Measurements from ENCODE around the gene CLCF1. TPM values are rescaled to one million over a fixed set of nuclear protein-coding genes. Genes with fewer than 3 reads are reported as not detected.

The CLCF1 gene
- total RNA-seq, 1 experiment from 2014 or later: 4.8 TPM

- DNase-seq (ENCODE audit: low read depth): peak; percentile 77
These were observed 16.4 kb downstream of the CLCF1 start for GRCh38 chr11:67356864-67357561.

GRCh38 chr11:67356387-67356863 lies 17.0 kb downstream of the CLCF1 start:
- no peak for DNase-seq (ENCODE audit: low read depth)

- DNase-seq (ENCODE audit: low read depth): no peak
These were observed 17.5 kb downstream of the CLCF1 start for GRCh38 chr11:67355794-67356386.

GRCh38 chr11:67355023-67355793 lies 18.2 kb downstream of the CLCF1 start:
- no peak for DNase-seq (ENCODE audit: low read depth)

- peak; percentile 96 for DNase-seq (ENCODE audit: low read depth)
These were observed 19.0 kb downstream of the CLCF1 start for GRCh38 chr11:67354075-67355022.

- peak; percentile 95 for DNase-seq (ENCODE audit: low read depth)
These were observed 19.9 kb downstream of the CLCF1 start, which contains the start of gene POLD4 for GRCh38 chr11:67353317-67354074. Gene POLD4, minus strand, starts transcription at chr11:67353546. Its CDS starts 147 bp downstream, at chr11:67353399.

- peak; percentile 54 for DNase-seq (ENCODE audit: low read depth)
These were observed 20.7 kb downstream of the CLCF1 start for GRCh38 chr11:67352546-67353316.

GRCh38 chr11:67351275-67352005 lies 22.0 kb downstream of the CLCF1 start:
- DNase-seq (ENCODE audit: low read depth): peak; percentile 69

GRCh38 chr11:67349928-67350465 lies 23.4 kb downstream of the CLCF1 start:
- no peak for DNase-seq (ENCODE audit: low read depth)

GRCh38 chr11:67349457-67349856 lies 23.9 kb downstream of the CLCF1 start:
- no peak for DNase-seq (ENCODE audit: low read depth)

- no peak for DNase-seq (ENCODE audit: low read depth)
These were observed 24.4 kb downstream of the CLCF1 start for GRCh38 chr11:67349036-67349435.

- DNase-seq (ENCODE audit: low read depth): peak; percentile 74
These were observed 25.2 kb downstream of the CLCF1 start for GRCh38 chr11:67347964-67348749.

GRCh38 chr11:67345920-67346819 lies 27.2 kb downstream of the CLCF1 start:
- peak; percentile 57 for DNase-seq (ENCODE audit: low read depth)

GRCh38 chr11:67345247-67345919 lies 28.0 kb downstream of the CLCF1 start:
- DNase-seq (ENCODE audit: low read depth): no peak

GRCh38 chr11:67344264-67344663 lies 29.1 kb downstream of the CLCF1 start:
- no peak for DNase-seq (ENCODE audit: low read depth)

GRCh38 chr11:67337257-67337656 lies 36.1 kb downstream of the CLCF1 start:
- no peak for DNase-seq (ENCODE audit: low read depth)

Measured in RPMI7951 (cell line).